Neutrophil (primary cell): ENCODE data around the gene NPRL2.

Source experiments
- H3K27ac ChIP-seq: fragments of 200-600 bp; sonication (generic); 2 replicates; pipeline ENCODE4 v1.5.1; 2016; ENCODE audit warnings: mild to moderate bottlenecking, moderate library complexity
- H3K27me3 ChIP-seq: fragments of 200-600 bp; sonication (generic); 2 replicates; pipeline ENCODE4 v1.6.0; 2016; ENCODE audit warnings: mild to moderate bottlenecking
- H3K36me3 ChIP-seq: fragments of 200-600 bp; sonication (generic); 2 replicates; pipeline ENCODE4 v1.5.1; 2017
- H3K4me1 ChIP-seq, 2 experiments: fragments of 200-600 bp in 1 of 2; sonication (generic) in 1 of 2; 1 replicate in 1 of 2; 2 replicates in 1 of 2; pipeline versions ENCODE4 v1.5.1 to v1.6.1; 2013 to 2016; ENCODE audit warnings: low read depth in 1 of 2, low read length in 1 of 2, mild to moderate bottlenecking in 1 of 2, moderate library complexity in 1 of 2; ENCODE audit not compliant: control insufficient read depth in 1 of 2, insufficient read depth in 1 of 2
- H3K4me3 ChIP-seq, 2 experiments: fragments of 200-600 bp in 1 of 2; sonication (generic) in 1 of 2; 1 replicate in 1 of 2; 2 replicates in 1 of 2; pipeline ENCODE4 v1.5.1; 2013 to 2016; ENCODE audit warnings: low read depth in 1 of 2, low read length in 1 of 2, mild to moderate bottlenecking in 1 of 2, moderate library complexity in 1 of 2
- H3K9me3 ChIP-seq: fragments of 200-600 bp; sonication (generic); 2 replicates; pipeline ENCODE4 v1.5.1; 2016
- TF ChIP-seq, protein P1 (sequence below): fragments of 200-600 bp; sonication (generic); IDR thresholded peaks from 2 replicates; pipeline ENCODE4 v1.5.1; 2016; ENCODE audit warnings: antibody characterized with exemption

Gene NPRL2

DNA sequence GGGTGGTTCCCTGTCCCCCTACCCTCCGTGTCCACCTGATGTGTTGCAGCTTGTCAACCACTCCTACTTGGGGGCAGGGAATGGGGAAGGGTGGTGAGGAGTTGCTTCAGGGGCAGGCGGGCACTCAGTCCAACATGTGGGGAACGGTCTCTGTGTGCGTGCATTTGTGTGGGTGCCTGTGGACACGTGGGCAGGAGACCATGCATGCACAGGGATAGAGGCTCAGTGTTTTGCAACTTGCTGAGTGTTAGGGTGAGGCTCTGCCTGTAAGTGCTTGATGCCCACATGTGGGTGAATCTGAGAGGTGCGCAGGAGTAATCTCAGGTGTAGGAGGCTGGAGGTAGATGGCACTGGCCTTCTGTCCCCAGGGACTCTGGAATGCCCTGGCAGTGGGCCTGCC lies 33.2 kb upstream of the NPRL2 start:
- H3K36me3 ChIP-seq, result no peaks in the 10 kb centered on the region
- H3K27me3 ChIP-seq, result peaks cover 14% of the 10 kb centered on the region
- no peaks in the 10 kb centered on the region for H3K4me1 ChIP-seq
- no peak overlapping the region for H3K4me3 ChIP-seq
- no peaks in the 10 kb centered on the region for H3K9me3 ChIP-seq
- TF ChIP-seq, protein P1, sequence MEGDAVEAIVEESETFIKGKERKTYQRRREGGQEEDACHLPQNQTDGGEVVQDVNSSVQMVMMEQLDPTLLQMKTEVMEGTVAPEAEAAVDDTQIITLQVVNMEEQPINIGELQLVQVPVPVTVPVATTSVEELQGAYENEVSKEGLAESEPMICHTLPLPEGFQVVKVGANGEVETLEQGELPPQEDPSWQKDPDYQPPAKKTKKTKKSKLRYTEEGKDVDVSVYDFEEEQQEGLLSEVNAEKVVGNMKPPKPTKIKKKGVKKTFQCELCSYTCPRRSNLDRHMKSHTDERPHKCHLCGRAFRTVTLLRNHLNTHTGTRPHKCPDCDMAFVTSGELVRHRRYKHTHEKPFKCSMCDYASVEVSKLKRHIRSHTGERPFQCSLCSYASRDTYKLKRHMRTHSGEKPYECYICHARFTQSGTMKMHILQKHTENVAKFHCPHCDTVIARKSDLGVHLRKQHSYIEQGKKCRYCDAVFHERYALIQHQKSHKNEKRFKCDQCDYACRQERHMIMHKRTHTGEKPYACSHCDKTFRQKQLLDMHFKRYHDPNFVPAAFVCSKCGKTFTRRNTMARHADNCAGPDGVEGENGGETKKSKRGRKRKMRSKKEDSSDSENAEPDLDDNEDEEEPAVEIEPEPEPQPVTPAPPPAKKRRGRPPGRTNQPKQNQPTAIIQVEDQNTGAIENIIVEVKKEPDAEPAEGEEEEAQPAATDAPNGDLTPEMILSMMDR, result no peak
- no peak overlapping the region for H3K27ac ChIP-seq

DNA sequence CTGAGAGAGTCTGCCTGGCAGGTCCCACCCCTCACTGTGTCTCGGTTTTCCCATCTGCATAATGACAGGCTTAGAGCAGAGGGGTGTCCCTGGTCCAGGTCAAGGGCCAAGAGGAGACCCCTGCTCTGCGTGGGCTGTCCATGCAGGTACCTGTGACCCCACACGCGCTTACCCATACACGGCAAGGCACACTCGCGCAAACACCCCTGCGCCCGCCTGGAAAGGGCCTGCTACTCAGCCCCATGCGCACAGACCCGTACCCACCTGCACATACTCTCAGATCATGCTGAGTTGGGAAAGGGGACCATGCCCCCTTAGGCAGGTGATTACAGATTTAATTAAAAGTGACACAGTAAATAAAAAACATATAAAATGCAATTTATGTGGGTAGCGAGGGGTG lies 32.1 kb upstream of the NPRL2 start:
- Histone ChIP-seq H3K4me1 (no peaks in the 10 kb centered on the region), H3K36me3 (no peaks in the 10 kb centered on the region), H3K4me3 (no peak overlapping the region), H3K27me3 (peaks cover 14% of the 10 kb centered on the region), H3K9me3 (no peaks in the 10 kb centered on the region), H3K27ac (no peak overlapping the region)
- TF ChIP-seq, protein P1, result no peak

DNA sequence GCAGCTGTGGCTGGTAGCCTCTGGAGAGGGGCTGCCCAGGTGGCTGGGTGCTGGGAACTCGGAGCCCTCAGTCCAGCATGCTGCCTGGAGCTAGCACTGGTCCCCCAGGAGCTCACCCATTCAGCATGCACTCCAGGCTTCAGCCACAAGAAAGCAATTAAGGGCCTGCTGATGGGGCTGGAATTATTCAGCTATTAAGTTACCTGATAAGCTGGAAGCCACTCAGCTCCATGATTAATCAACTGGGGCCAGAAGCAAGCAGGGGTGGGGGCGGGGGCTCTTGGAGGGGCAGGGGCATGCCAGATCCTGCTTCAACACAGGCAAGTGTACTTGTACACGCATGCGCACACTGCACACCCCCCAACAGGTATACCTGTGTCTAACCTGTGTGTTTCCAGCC lies 30.8 kb upstream of the NPRL2 start:
- Histone ChIP-seq H3K9me3 (no peaks in the 10 kb centered on the region), H3K4me3 (no peak overlapping the region), H3K27me3 (peaks cover 14% of the 10 kb centered on the region), H3K4me1 (no peaks in the 10 kb centered on the region), H3K36me3 (no peaks in the 10 kb centered on the region), H3K27ac (no peak overlapping the region)
- TF ChIP-seq, protein P1, result no peak

DNA sequence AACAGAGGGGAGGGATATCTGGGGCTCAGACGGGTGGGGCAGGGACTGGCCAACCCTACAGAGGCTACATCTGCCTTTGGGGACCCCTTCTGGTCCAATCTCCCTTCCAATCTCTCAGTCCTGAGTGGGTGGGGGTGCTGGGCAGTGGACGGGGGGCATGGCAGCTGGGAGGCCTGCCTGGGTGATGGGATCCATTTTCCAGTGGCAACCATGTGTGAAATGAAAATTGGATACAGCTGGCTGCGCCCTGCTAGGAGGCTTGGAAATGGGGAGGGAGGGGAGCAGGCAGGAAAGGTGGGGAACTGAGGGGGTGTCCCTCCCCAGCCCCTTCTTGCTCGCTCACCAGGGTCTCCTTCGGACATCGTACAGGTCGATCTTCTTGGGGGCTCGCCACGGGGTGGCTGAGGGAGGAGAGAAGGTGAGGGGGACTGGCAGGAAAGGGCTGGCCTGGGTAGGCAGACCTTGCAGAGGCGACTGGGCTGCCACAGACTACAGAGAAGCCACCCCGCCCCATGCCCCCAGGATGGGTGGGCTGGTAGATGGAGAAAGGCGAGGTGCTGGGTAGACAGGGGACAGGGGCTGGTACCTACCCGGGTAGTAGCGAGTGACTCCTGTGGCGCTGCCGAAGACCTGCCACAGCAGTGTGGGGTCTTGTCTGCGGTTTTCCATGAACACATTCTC lies 30.0 kb upstream of the NPRL2 start:
- H3K36me3 ChIP-seq, result no peaks in the 10 kb centered on the region
- H3K4me1 ChIP-seq, result no peaks in the 10 kb centered on the region
- H3K27ac ChIP-seq, result no peak overlapping the region
- no peaks in the 10 kb centered on the region for H3K9me3 ChIP-seq
- no peak overlapping the region for H3K4me3 ChIP-seq
- TF ChIP-seq, protein P1, result no peak
- H3K27me3 ChIP-seq, result peaks cover 10% of the 10 kb centered on the region

DNA sequence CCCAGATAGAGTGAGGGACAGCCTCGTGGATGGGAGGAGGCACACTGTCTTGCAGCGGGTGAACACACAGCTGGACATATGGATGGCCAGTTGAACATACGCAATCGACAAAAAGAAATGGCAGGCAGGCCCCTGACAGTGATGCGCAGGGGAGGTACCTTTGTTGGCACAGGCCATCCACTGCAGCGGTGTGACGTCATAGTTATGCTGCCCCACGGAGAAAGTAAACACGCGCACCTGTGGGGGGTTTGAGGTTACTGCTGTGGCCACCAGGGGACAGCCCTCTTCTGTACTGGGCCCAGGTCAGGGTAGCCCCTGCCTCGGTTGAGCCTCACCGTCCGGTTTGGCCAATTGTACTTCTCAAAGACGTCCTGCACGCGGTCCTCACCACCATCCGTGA lies 28.2 kb upstream of the NPRL2 start:
- H3K27ac ChIP-seq, result no peak overlapping the region
- H3K4me3 ChIP-seq, result no peak overlapping the region
- H3K36me3 ChIP-seq, result no peaks in the 10 kb centered on the region
- TF ChIP-seq, protein P1, result no peak
- no peaks in the 10 kb centered on the region for H3K4me1 ChIP-seq
- H3K27me3 ChIP-seq, result peaks cover 4% of the 10 kb centered on the region
- no peaks in the 10 kb centered on the region for H3K9me3 ChIP-seq
